RPMI7951 (cell line): ENCODE data around the gene PSKH1. TPM values are rescaled to one million over a fixed set of nuclear protein-coding genes. Genes with fewer than 3 reads are reported as not detected.
A peak's percentile ranks its signal among the peaks of the same experiment; 100 is the strongest.
"Not testable (repeated sequence)": the region's sequence is repeated elsewhere in the genome, so short reads cannot be mapped to it uniquely, and the experiment has no call there.

ENCODE experiments used
- DNase-seq: peaks from one replicate; pipeline ENCODE4 v3.0.0-alpha.2; 2012; ENCODE audit warnings: low read depth
- total RNA-seq: library from RNA; depleted of rRNA; stranded (reverse); fragments of >200 nt; shearing (Covaris generic); gene quantifications from 2 replicates; pipeline ENCODE4 v1.2.3, GENCODE V29; 2014

PSKH1 gene
- total RNA-seq, 1 experiment from 2014 or later: 5.5 TPM

DNA sequence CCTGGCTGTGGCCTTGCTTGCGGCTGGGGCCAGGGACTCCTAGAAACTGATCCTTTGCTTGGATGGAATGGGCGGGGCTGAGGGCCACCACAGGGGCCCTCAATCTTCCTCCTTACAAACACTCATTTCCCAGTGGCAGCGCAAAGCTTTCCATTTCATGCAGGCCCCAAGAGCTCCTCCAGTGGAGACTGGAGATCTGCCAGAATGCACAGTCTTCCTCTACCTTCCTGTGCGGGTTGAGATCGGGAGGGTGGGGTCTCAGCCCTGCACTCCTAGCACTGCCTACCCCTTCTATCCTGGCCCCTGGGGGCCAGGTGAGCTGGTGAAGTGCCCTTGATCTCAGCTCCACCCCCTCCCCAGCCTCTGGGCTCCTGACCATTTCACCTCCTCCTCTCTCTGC lies 6.7 kb upstream of the PSKH1 start:
- DNase-seq: no peak

DNA sequence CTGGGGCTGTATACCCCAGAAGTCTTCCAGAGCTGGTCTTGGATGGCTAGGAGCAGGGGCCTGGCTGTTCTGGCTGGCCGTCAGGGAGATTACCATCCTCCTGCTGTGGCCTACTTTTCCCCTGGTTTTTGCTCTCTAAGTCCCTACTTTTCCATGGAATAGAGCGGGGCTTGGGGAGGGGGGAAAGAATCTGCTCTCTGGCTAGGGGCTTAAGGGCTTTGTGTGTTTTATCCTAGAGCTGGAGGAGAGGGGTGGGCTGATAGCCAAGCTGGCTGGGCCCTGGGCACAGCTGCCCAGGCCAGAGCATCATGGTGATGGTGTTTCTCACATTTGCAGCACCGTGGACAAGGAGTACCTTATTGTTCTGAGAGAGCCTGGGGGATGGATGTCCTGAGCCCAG lies 4.7 kb upstream of the PSKH1 start:
- DNase-seq: no peak

DNA sequence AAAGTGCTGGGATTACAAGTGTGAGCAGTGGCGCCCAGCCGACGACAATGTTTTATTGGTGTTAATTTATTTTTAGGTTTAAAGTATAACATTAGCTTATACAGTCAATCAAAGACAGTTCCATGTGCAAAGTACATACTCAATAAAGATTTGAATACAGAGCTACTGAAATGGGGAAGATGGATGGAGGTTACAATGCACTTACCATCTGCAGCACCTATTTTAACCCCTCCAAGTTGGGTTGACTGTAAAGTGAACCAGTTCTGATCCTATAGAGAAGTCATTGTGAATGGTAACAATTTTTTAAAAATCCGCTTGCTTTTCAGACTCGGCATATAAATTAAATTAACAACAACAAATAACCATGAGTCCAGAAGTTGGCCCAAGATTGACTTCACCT lies 679 bp upstream of the PSKH1 start:
- no peak for DNase-seq

DNA sequence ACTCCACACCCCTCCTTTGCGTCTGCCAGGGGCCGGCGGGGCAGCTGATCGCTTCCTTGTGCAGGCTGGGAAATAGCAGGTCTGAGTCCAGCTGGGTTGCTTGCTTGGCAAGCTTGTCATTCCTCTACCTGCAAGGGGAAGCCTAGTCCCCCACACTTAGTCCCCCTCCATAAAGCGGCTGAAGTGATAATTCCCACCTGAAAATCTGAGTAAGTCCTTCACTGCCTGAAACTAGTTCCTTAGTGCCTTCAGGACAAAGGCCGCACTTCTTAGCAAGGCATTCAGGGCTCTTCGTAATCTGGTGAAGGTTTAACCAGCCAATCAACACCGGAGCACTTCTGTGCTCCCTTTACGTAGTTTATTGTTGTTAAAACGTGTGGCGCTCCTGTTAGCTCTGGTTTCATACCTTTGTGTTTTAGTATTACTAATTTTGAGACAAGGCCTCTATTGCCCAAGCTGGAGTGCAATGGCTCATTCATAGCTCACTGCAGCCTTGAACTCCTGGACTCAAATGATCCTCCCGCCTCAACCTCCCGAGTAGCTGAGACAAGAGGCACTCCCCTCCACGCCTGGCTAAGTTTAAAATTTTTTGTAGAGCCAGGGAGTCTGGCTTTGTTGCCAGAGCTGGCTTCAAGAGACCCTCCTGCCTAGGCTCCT lies 817 bp downstream of the PSKH1 start:
- no peak for DNase-seq

DNA sequence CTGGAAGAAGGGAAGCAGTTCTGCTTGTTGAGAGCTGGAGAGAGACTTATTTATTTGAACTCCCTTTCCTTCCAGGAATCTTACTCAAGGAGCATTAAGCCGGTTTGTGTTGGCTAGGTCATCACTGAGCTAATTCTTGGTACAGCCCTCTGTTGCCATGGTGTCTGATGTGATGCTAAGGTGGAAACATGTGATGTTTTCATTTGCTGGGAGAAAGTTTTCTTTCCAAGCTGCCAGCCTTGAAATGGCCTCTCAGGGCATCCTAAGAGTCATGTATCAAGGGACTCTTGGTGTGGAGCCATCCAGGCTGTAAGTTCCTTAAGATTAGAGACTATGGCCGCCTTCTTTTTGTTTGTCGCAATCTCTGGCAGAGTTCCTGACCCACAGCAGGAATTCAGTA lies 4.2 kb downstream of the PSKH1 start:
- DNase-seq: no peak

DNA sequence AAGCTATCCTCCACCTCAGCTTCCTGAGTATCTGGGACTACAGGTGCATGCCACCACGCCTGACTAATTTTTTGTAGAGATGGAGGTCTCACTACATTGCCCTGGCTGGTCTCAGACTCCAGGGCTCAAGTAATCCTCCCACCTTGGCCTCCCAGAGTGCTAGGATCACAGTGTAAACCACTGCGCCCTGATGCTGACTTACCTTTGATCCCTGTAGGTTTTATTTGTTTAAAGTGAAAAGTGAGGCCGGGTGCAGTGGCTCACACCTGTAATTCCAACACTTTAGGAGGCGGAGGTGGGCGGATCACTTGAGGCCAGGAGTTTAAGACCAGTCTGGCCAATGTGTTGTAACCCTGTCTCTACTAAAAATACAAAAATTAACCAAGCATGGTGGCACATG lies 8.7 kb downstream of the PSKH1 start:
- no peak for DNase-seq

DNA sequence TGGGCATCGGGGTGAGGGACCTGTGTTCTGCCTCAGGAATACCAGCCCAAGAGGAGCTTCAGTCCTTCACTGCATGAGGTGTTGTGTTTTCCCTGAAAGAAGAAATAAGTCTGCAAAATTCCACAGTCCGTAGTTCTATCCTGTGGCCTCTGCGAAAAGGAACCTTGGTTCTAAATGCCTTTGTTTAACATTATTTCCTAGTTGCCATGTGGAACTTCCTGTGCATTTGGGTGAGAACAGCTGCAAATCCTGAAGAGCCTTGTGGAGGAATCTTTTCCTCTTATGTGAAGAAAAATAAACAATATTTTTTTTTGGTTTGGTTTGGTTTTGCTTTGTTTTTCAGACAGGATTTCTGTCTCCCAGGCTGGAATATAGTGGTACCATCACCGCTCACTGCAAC lies 9.8 kb downstream of the PSKH1 start:
- no peak for DNase-seq

DNA sequence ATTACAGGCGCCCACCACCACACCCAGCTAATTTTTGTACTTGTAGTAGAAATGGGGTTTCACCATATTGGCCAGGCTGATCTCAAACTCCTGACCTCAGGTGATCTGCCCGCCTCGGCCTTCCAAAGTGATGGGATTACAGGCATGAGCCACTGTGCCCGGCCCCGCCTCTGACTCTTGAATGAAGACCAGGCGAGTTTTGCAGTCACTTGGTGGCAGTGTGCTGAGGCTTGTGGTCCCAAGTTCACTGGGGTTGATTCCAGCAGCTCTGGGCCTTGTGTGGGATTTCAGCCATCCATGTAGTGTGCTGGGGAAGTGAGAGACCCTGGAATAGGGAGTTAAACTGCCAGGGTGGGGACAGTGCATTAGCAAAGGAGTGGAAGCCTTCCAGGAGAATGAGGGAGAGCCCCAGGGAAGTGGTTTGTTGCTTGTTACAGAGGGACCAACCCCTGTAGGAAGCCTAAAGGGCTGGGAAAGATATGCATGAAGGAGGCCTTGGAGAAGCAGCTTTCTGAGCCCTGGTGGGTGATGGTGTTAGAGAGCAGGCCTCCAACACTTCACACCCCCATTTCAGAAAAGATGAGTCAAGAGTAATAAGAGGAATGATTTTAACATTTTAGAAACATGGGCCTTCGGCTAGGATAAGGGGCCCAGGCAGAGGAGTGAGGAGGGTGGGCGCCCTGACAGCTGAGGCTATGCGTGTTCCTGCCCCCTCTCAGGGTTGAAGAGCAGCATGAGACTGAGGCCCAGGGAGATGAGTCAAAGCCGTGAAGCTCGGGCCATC lies 14.5 kb downstream of the PSKH1 start:
- no peak for DNase-seq

DNA sequence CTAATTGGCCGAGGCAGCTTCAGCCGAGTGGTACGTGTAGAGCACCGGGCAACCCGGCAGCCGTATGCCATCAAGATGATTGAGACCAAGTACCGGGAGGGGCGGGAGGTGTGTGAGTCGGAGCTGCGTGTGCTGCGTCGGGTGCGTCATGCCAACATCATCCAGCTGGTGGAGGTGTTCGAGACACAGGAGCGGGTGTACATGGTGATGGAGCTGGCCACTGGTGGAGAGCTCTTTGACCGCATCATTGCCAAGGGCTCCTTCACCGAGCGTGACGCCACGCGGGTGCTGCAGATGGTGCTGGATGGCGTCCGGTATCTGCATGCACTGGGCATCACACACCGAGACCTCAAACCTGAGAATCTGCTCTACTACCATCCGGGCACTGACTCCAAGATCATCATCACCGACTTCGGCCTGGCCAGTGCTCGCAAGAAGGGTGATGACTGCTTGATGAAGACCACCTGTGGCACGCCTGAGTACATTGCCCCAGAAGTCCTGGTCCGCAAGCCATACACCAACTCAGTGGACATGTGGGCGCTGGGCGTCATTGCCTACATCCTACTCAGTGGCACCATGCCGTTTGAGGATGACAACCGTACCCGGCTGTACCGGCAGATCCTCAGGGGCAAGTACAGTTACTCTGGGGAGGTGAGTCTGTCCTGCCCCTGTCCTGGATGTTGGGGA lies 16.1 kb downstream of the PSKH1 start:
- no peak for DNase-seq

DNA sequence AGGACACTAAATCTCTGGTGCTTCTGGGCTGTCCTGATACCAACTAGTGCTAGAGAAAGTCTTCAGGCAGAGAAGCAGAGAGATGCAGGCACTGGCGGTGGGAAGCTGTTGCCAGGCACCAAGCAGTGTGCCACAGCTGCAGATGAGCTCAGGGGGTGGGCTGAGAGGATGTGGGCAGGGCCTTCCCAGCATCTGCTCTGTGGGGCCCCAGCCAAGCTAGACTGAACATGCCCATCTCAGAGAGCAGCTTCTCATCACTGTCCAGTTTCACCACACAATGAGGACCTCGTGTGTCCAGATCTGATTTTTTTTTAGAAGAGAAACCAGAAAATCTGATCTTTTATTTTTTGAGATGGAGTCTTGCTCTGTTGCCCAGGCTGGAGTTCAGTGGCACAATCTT lies 17.1 kb downstream of the PSKH1 start:
- peak; percentile 32 for DNase-seq

DNA sequence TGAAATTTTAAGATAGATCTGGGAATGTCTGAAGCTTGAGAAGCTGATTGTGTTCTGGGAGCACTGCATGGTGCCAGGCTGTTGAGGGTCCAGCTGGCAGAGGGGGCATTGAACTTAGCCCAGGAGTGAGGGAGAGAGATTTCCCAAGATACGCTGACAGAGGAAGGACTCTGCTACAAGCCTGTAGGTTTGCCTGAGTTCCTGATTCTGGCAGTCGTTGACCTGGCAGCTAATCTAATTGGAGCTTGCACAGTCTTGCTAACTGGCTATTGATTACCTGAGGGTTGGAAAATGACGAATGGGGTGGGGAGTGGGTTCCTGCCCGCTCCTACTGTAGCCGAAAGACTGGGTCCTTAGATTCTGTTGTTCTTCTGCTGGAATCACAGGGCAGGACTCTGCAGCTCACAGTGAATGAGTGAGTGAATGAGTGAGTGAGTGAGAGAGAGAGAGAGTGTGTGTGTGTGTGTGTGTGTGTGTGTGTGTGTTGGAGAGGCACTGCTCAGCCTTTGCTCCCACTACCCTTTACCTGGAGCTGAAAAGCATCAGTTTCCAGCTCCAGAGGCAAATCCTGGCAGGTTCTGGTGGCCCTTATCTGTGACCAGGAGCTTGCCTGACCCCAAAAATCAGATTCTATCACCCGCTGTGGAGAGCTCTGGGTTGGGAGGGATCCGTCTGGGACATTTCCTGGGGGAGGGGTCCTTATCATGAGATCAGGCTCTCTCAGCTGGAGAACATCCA lies 21.9 kb downstream of the PSKH1 start:
- DNase-seq: no peak

DNA sequence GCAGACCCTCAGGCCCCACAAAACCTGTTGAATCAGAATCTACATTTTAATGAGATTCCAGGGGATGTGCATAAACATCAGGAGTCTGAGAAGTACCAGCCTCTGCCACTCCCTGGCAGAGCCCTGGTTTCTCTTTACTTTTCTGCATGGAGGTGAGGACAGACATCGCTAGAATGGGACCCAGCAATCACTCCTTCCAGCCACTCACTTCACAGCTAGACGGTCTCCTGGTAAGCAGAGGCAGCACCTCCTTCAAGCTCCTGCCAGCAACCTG lies 22.4 kb downstream of the PSKH1 start:
- DNase-seq: not testable (repeated sequence)

DNA sequence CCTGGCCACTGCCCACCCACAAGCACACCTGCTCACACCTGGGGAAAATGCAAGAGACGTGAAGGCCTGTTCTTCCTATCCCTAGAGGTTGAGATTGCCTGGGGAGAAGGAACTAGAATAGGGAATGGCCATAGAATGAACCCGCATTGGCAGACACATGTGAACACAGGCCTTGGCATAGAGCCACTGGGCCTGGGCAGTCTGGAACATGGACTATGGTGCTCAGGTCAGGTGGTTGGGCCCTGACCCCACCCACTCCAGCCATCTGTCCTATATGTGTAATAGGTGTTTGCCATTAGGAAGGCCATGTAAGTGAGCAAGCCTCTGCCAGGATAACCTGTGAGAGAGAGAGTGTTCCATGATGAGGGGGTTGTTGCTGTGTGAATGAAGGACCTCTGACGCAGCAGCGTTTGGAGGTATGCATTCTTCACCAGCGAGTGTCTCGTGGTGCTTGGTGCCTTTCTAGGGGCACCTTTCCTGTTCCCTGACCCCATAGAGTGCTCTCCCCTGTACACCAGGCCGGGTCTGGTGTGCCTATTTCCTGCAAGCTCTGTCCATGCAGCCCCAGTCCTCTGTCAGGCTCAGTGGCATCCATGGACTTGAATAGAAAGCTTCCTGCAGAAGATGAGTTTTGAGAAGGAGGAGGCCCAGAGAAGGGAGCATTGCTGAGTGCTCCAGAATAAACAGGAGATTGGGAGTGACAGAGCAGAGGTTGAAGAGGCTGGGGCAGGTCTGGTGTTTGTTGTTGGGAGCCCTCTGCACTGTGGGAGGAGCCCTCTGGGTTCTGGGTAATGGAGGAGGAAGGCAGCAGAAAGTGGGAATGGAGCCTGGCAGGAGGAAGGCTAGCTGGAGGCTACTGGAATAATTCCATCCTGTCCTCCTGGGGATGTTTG lies 23.0 kb downstream of the PSKH1 start:
- DNase-seq: no peak

DNA sequence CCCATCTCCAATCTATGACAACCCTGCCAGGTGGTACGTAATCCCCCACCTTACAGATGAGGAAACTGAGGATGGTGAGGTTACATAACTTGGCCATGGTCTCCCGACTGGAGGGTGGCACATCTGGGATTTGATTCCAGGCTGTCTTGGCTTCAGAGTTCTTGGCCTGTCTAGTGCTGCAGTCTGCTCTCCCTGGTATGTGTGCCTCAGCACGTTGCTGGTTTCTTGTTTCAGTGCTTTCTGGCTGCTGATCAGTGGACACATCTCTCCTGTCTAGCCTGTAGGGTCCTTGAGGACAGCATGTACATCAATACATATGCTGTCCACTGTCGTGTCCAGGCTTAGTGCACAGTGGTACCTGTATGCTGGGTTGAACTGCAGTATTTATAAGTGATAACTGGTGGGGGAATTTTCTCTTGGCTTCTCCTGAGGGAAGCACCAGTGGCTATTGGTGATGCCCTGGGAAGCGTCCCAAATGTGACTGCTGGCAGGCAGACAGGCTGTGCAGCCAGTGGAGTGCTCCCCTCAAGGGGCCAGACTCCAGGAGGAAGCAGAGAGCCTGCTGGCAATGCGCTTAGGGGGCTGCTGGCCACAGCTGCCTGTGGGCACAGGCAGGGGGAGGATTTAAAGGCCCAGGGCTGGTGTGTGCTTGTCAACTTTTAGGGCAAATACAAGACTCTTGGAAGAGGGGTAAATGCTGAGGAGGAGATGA lies 24.2 kb downstream of the PSKH1 start:
- DNase-seq: peak; percentile 62

DNA sequence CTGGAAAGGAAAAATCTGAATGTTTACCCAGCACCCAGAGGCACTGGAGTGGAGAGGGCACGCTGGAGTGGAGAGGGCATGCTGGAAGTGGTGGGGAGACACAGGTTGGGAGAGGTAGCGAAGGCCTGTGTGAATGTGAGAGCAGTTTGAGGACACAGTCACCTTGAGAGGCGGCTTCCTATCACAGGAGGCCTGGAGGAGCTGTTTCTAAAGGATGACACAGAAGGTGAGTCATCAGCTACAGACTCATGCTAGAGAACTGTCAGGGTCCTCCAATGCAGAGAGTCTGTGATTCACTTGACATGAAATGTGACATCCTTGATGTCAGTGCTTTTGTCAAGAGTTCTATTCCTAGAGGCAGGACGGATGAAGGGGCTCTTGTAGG lies 24.8 kb downstream of the PSKH1 start:
- peak; percentile 88 for DNase-seq

DNA sequence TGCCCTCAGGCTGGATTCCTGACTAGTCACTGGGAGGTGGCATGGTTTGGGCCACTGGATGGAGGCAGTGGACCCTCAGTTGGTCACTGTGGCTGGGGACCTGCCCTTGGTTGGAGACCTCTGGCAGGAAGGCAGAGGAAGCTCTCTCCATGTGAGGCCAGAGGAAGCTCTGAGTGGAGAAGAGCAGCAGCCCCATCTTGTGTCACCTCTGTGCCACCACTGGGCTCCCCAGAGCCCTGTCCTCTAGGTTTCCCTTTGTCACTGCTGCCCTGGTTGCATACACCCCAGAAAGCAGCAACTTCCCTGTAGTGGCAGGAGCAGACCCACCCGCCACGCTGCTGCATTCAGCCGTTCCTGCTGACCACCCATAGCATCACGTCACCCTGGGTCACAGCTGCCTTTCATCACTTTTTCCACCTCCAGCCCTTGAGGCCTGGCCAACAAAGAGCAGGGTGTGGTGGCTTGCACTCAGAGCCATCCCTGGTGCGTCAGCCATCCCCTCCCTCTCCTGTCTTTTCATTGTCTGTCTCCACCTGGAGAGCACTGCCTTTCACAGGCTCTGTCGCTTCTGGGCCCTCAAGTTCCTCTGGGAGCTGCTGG lies 26.7 kb downstream of the PSKH1 start:
- no peak for DNase-seq

DNA sequence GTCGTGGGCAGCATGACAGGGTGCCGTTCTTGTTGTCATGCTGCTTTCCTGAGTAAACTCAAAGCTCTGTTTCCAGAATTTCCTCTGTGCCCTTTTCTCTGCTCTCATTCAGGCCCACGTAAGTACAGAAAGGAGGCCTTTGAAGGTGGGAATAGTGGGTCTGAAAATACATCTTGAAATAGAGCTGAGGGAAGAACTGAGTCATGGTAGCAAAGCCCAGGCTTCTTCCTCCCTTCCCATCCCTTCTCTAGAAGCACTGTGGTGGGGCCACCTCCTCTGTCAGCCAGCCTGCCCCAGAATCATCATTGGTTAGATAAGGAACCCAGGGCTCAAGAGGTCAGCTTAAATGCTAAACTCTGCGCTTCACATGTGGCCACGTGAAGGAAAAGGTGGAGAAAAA lies 29.2 kb downstream of the PSKH1 start:
- no peak for DNase-seq

DNA sequence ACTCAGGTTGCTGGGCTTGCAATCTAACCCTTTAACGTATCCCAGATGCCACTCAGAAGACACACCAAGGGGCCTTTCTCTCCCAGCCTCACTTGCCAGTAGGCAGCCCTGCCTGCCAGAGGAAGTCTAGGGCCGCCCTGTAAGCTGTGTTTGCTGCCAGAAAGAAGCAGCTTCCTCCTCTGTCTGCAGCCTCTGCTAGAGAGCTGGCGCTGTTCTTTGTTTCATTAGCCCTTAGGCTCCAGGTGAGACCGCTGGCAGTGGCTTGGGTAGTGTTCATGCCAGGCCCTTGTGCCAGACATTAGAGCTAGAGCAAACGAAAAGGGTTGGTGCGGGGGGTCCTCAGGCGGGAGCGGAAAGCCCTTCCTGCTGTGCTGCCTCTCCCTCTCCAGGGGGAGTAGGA lies 29.7 kb downstream of the PSKH1 start:
- DNase-seq: no peak

DNA sequence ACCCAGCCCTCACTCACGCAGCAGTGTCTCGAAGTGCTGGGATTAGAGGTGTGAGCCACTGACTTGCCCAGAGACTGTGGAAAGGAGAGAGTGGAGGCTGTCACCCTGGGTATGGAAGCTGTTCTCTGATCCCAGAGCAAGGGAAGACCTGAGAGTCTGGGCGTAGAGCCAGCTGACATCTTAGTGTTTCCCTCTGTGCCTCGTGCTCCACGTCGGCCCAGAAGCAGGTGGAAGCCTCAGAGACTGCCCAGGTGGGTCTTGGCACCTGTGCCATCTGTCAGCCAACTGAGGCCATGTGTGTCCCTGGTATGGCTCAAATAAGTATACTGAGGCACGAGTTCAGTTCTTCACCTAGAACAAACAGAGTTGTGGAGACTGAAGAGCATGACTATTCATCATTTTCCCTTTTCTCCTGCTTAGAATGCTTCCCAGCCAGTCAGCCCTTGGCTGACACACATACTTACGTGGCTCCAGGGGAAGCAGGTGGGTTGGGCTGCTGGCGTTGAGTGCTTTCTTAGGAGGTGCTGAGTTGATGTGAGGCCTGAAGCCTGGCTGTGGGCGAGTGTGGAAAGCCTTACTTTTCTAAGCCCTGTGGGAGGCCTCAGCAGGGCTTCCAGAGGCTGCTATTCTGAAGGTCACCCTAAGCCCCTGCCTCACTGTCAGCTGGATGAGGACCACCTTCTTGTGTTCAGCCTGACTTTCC lies 30.5 kb downstream of the PSKH1 start:
- no peak for DNase-seq
